Measurements from ENCODE around the gene ILDR1. TPM values are rescaled to one million over a fixed set of nuclear protein-coding genes. Genes with fewer than 3 reads are reported as not detected.

Gene ILDR1
- total RNA-seq, 4 donors from 2014 or later = 4.3 to 12.0 (median 8.7) TPM

DNA sequence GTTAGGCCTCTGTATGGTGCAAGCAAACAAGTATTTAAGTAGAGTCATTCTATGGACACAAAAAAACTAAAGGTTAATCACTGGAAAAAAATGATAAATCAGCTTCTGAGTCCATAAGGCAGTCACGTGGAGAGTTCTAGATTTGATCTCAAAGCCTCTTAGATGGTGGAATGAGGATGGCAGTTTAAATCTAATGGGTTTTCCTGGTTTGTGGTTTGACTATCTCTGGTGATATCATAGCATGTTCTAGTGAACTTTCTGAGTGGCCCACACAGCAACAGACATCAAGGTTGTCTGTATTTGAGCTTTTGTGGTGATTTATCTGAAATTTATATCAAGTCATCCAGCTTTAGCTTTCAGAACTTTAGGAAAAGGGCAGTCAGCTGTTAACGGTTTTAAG is 52.4 kb downstream of the ILDR1 start:
- TF ChIP-seq, protein P1, sequence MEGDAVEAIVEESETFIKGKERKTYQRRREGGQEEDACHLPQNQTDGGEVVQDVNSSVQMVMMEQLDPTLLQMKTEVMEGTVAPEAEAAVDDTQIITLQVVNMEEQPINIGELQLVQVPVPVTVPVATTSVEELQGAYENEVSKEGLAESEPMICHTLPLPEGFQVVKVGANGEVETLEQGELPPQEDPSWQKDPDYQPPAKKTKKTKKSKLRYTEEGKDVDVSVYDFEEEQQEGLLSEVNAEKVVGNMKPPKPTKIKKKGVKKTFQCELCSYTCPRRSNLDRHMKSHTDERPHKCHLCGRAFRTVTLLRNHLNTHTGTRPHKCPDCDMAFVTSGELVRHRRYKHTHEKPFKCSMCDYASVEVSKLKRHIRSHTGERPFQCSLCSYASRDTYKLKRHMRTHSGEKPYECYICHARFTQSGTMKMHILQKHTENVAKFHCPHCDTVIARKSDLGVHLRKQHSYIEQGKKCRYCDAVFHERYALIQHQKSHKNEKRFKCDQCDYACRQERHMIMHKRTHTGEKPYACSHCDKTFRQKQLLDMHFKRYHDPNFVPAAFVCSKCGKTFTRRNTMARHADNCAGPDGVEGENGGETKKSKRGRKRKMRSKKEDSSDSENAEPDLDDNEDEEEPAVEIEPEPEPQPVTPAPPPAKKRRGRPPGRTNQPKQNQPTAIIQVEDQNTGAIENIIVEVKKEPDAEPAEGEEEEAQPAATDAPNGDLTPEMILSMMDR (IDR thresholded peaks at IDR 0.05) = no peak
- TF ChIP-seq POLR2A (IDR thresholded peaks at IDR 0.05) = no peak
- Histone ChIP-seq H3K27ac (no peak overlapping the region), H3K27me3 (no peaks in the 10 kb centered on the region), H3K9me3 (no peaks in the 10 kb centered on the region), H3K4me1 (no peaks in the 10 kb centered on the region), H3K36me3 (no peaks in the 10 kb centered on the region), H3K4me3 (replicated peaks in 1 of 3) (no peak overlapping the region)
- WGBS, 2 donors = 94 to 96% methylated on average over 2 of the region's 2 CpGs
- DNase-seq = no peak
- intact Hi-C loops (cut with DNase I) = no loop called here

DNA sequence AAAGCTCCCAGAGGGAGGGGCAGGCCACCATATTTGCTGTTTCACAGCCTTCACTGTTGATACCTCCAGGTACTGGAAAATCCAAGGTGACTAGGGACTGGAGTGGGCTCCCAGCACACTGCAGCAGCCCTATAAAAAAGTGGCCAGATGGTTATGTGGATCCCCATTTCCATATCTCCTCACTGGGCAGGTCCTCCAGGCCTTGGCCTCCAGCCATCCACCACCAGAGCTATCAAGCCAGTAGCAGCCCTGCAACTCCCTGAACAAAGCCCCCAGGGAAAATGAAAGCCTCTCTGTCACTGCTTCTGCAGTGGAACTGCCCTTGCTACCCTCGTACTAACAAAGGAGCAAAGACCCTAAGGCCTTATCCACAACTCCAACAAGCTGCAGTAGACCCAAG is 58.4 kb downstream of the ILDR1 start:
- H3K27me3 ChIP-seq = no peaks in the 10 kb centered on the region
- intact Hi-C loops (cut with DNase I) = no loop called here
- no peak overlapping the region for H3K27ac ChIP-seq
- 67 to 92% methylated on average over 1 of the region's 1 CpG for WGBS, 2 donors
- no peaks in the 10 kb centered on the region for H3K4me1 ChIP-seq
- TF ChIP-seq, protein P1 (IDR thresholded peaks at IDR 0.05) = no peak
- no peak for TF ChIP-seq POLR2A (IDR thresholded peaks at IDR 0.05)
- DNase-seq = no peak
- H3K36me3 ChIP-seq = no peaks in the 10 kb centered on the region
- no peaks in the 10 kb centered on the region for H3K9me3 ChIP-seq
- no peak overlapping the region for H3K4me3 ChIP-seq (replicated peaks in 1 of 3)

DNA sequence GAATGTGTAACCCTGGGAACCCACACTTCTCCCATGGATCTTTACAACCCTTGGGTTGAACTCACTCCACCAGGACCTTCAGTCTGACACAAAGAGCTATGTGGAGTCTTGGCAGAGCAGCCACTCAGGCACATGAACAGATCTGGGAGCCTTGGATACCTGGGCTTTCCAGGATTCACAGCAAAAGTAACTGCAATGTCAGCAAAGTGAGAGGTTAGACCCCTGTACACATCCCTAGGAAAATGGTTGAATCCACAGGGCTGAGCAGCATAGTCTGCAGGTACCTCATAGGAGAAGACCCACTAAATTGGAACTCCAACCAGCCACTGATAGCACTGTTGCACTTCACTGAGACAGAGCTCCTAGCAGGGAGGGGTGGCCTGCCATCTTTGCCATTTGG is 59.6 kb downstream of the ILDR1 start:
- no peaks in the 10 kb centered on the region for H3K27me3 ChIP-seq
- no peak overlapping the region for H3K4me3 ChIP-seq (replicated peaks in 1 of 3)
- TF ChIP-seq POLR2A (IDR thresholded peaks at IDR 0.05) = no peak
- TF ChIP-seq, protein P1 (IDR thresholded peaks at IDR 0.05) = no peak
- H3K36me3 ChIP-seq = no peaks in the 10 kb centered on the region
- no peak for DNase-seq
- H3K9me3 ChIP-seq = no peaks in the 10 kb centered on the region
- no peaks in the 10 kb centered on the region for H3K4me1 ChIP-seq
- no peak overlapping the region for H3K27ac ChIP-seq
- intact Hi-C loops (cut with DNase I) = no loop called here

DNA sequence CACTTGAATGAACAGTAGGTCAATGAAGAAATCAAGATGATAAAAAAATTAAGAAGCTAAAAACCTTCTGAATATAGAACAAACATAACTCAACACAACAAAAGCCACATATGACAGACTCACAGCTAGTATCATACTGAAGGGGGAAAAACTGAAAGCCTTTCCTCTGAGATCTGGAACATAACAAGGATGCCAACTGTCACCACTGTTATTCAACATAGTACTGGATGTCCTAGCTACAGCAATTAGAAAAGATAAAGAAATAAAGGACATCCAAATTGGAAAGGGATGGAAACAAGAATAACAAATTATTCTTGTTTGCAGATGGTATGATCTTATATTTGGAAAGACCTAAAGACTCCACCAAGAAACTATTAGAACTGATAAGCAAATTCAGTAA is 60.8 kb downstream of the ILDR1 start:
- Histone ChIP-seq H3K4me3 (replicated peaks in 1 of 3) (no peak overlapping the region), H3K9me3 (no peaks in the 10 kb centered on the region), H3K36me3 (no peaks in the 10 kb centered on the region), H3K27me3 (no peaks in the 10 kb centered on the region), H3K4me1 (no peaks in the 10 kb centered on the region), H3K27ac (no peak overlapping the region)
- intact Hi-C loops (cut with DNase I) = no loop called here
- no peak for TF ChIP-seq POLR2A (IDR thresholded peaks at IDR 0.05)
- TF ChIP-seq, protein P1 (IDR thresholded peaks at IDR 0.05) = no peak
- no peak for DNase-seq

DNA sequence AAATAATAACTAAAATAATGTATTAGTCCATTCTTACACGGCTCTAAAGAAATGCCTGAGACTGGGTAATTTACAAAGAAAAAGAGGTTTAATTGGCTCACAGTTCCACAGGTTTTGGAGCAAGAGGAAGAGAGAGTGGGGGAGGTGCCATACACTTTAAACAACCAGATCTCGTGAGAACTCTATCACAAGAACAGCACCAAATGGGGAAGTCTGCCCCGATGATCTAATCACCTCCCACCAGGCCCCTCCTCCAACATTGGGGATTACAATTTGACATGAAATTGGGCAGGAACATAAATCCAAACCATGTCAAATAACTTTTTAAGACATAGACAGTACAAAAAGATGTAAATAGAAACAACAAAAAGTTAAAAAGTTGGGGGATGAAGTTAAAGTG is 63.2 kb downstream of the ILDR1 start:
- intact Hi-C loops (cut with DNase I) = no loop called here
- 74% methylated on average over 3 of the region's 3 CpGs for WGBS, 2 donors
- no peak for DNase-seq
- no peaks in the 10 kb centered on the region for H3K9me3 ChIP-seq
- no peaks in the 10 kb centered on the region for H3K36me3 ChIP-seq
- no peak overlapping the region for H3K4me3 ChIP-seq (replicated peaks in 1 of 3)
- TF ChIP-seq POLR2A (IDR thresholded peaks at IDR 0.05) = no peak
- TF ChIP-seq, protein P1 (IDR thresholded peaks at IDR 0.05) = no peak
- H3K4me1 ChIP-seq = no peaks in the 10 kb centered on the region
- no peak overlapping the region for H3K27ac ChIP-seq
- no peaks in the 10 kb centered on the region for H3K27me3 ChIP-seq

Measured in thyroid gland (tissue), 4 donors.